HG02759 (cell line): ENCODE results near the gene NAP1L2.
A peak's percentile ranks its signal among the peaks of the same experiment; 100 is the strongest.
"Not testable (repeated sequence)": the region's sequence is repeated elsewhere in the genome, so short reads cannot be mapped to it uniquely, and the experiment has no call there.

Experiments
- ATAC-seq: cut with Tn5 transposase; IDR thresholded peaks from one replicate; pipeline ENCODE4 v1.9.1; 2021; ENCODE audit warnings: mild to moderate bottlenecking, moderate library complexity; ENCODE audit not compliant: unreplicated experiment

Gene NAP1L2, protein sequence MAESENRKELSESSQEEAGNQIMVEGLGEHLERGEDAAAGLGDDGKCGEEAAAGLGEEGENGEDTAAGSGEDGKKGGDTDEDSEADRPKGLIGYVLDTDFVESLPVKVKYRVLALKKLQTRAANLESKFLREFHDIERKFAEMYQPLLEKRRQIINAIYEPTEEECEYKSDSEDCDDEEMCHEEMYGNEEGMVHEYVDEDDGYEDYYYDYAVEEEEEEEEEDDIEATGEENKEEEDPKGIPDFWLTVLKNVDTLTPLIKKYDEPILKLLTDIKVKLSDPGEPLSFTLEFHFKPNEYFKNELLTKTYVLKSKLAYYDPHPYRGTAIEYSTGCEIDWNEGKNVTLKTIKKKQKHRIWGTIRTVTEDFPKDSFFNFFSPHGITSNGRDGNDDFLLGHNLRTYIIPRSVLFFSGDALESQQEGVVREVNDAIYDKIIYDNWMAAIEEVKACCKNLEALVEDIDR

DNA sequence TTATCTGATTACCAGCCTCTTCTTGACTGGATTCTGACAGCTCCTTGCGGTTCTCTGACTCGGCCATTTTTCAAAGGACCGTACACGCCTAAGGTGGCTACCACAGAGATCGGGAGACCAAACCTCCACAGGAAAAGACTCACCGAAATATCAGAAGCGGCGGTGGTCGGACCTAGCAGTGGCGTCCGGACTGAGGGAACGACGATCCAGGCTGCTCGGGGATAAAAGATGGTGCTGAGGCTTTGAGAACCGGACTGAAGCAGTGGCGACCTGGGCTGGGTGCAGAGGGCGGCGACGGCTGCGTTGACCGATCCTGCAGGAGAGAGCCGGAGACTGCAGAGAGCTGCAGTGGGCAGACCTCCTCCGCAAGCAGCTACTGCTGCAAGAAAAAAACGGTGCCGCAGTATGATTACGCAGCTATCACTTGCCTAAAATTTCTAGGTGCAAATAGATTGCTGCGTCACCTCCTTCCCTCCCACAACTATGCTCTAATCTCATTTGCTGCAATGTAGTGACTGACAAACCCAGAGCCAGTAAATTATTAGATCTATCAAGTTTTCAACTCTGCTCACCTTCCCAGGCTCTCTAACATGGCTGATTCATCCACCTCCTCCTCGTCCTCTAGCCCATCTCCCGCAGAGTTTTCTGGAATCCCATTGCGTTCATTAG lies at the start of gene NAP1L2:
Gene NAP1L2 (minus strand): TSS at position 426 of the 669 bp plus-strand sequence. CDS start 359 bp downstream, at position 67.
- ATAC-seq, result peak; percentile 91

DNA sequence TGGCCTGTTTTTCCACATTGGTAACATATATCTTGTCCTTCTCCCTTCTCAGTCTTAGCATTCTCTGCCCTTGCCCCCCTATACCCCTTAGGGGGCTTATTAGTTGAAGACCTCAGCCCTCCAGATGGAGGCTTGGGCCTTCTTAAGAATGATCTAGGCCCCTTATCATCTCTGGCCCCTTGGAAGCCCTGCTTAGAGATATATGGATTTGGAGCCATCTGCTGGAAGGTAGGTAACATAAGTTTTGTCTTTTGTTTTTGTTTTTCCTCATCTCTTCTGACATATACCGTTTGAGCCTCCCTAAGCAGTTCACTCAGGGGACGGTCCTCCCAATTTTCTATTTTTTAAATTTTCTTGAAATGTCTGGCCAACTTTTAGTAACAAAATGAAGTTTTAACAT lies 48.3 kb upstream of the NAP1L2 start:
- ATAC-seq, result no peak

DNA sequence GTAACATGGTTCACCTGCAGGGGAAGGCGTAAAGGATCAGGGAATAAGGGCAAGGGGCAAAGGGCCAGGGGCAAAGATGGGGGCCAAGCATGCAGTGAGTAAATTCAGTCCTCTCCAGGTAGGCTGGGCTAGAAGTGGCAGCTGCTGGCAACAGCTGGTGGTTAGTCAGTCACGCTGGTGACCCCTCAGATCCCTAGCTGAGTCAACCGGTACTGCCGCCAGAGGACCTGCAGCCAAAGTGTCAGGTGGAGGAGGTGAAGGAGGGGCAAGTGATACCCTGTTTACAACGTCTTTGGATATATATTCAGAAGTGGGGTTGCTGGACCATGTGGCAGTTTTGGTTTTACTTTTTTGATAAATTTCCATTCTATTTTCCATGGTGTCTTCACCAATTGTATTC lies 24.6 kb upstream of the NAP1L2 start:
- ATAC-seq, result no peak

DNA sequence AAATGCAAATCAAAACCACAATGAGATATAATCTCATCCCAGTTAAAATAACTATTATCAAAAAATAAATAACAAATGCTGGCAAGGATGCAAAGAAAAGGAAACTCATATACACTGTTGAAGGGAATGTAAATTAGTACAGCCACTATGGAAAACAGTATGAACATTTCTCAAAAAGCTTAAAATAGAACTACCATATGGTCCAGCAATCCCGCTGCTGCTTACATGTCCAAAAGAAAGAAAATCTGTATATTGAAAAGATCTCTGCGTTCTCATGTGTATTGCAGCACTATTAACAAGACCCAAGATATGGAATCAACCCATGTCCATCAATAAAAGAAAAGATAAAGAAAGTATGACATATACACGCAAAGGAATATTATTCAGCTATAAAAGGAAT lies 3.0 kb upstream of the NAP1L2 start:
- no peak for ATAC-seq

DNA sequence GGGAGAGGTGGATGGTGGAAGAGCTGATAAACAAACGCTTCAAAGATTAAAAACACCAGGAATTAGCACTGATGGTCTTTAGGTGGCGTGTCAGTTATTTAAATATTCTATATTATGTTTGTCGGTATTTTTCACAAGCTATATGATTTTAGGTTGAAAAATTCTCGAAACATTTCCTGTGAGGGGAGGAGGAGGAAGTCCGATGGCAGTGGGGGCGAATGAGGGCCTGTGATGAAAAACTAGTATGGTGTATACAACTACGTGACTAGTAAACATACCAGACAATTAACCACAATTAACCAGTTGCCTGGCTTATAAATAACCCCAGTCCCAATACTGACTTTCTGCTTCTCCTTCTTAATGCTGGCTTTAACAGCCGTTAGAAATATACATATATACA lies 595 bp upstream of the NAP1L2 start:
- ATAC-seq, result peak; percentile 6

DNA sequence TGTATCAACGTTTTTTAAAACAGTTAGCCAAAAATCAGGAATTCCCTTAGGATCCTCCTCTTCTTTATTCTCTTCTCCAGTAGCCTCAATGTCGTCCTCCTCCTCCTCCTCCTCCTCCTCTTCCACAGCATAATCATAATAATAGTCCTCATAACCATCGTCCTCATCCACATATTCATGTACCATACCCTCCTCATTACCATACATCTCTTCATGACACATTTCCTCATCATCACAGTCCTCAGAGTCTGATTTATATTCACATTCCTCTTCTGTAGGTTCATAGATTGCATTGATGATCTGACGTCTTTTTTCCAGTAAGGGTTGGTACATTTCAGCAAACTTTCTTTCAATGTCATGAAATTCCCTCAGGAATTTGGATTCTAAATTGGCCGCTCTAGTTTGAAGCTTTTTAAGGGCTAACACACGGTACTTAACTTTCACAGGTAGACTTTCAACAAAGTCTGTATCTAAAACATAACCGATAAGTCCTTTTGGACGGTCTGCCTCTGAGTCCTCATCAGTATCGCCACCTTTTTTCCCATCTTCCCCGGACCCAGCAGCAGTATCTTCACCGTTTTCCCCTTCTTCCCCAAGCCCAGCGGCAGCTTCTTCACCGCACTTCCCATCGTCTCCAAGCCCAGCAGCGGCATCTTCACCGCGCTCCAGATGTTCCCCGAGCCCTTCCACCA lies 771 bp downstream of the NAP1L2 start:
- ATAC-seq, result no peak

DNA sequence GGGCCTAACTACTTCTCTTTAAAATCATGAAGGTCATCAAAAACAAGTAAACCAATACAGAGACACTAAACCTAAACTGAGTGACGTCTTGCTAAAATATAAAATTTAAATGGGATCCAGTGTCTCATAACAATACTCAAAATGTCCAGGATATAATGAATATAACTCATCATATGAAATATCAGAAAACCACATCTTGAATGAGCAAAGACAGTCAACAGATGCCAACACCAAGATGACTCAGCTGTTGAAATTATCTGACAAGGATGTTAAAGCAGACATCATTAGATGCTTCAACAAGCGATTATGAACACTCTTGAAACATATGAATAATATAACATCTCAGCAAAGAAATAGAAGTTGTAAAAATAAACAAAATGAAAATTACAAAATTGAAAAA lies 8.3 kb downstream of the NAP1L2 start:
- ATAC-seq, result no peak

DNA sequence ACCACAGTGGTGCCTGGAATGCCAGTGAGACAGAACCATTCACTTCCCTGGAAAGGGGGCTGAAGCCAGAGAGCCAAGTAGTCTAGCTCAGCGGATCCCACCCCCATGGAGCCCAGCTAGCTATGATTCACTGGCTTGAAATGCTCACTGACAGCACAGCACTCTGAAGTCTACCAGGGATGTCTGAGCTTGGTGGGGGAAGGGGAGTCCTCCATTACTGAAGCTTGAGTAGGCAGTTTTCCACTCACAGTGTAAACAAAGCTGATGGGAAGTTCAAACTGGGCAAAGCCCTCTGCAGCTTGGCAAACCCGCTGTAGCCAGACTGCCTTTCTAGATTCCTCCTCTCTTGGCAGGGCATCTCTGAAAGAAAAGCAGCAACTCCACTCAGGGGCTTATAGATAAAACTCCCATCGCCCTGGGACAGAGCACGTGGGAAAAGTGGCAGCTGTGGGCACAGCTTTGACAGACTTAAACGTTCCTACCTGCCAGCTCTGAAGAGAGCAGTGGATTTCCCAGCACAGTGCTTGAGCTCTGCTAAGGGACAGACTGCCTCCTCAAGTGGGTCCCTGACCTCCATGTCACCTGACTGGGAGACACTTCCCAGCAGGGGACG lies 32.0 kb downstream of the NAP1L2 start:
- ATAC-seq, result no peak

DNA sequence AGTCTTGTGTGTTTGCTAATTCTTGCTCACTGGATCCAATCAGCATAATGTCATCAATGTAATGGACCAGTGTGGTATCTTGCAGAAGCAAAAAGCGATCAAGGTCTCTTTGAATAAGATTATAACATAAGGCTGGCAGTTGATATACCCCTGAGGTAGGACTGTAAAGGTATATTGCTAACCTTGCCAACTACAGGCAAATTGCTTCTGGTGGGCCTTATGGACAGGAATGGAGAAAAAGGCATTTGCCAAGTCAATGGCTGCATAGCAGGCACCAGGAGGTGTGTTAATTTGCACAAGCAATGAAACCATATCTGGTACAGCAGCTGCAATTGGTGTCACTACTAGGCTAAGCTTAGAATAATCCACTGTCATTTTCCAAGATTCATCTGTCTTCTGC lies 45.7 kb downstream of the NAP1L2 start:
- not testable (repeated sequence) for ATAC-seq
